SKM-1 treated with dmso at 0.1 percent for 144 hours (cell line): ENCODE measurements around the gene CALHM3.
A peak's percentile ranks its signal among the peaks of the same experiment; 100 is the strongest.

ENCODE experiments used
- DNase-seq: peaks from one replicate; lab custom pipeline; 2025; ENCODE audit not compliant: unreplicated experiment; lab: John Stamatoyannopoulos, UW

Gene CALHM3

DNA sequence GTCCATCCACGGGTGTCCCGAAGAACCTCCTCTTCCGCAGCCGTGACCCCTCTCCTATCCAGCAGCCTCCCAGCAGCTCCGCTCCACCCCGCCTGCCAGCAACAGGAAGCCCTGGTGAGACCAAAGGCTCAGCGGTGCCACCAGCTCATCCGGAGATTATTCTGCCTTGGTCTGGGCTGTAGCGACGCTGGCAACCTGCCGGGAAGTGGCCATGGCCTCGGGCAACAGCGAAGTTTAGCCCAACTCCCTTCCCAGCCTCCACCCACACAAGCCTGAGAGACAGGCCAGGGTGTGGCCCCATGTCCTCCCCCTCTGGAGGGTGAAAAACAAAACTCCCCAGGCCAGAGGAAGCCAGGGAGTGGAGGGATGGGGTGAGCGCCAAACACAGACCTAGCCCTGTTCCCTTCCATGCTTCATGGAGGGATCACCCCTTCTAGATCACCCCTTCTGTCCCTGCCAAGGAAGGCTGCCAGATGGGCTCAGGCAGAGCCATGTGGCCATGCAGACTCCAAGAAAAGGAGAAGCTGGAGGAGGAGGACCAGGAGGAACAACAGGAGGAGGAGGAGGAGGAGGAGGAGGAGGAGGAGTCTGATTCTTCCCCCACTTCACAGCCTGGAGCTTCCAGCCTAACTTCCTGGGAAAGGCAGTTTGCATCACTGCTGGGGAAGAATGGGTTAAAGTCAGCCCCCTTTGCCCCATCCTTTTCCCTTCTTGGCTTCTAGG lies 27.8 kb downstream of the CALHM3 start:
- no peak for DNase-seq

DNA sequence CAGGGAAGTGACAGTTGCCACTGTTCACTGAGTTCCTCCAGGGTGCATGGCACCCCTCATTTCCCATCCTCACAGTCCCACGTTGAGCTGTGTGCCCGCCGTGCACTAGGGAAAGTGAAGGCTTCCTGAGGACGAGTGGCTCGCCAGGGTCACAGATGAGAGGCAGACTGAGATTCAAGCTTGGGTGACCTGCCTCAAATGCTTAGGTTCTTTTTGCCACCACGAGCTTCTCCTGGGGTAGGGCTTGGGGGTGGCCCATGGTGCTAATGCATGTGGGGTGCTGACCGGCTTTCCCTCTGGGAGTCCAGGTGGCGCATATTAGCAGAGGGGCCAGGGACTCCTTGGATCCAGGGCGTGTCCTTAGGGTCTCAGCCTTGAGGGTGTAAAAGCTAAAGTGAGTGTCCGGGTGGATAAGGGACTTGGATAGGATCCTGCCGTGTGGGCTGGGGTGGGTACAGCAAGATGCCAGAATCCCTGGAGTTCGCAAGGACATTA lies 28.8 kb downstream of the CALHM3 start:
- DNase-seq = no peak

DNA sequence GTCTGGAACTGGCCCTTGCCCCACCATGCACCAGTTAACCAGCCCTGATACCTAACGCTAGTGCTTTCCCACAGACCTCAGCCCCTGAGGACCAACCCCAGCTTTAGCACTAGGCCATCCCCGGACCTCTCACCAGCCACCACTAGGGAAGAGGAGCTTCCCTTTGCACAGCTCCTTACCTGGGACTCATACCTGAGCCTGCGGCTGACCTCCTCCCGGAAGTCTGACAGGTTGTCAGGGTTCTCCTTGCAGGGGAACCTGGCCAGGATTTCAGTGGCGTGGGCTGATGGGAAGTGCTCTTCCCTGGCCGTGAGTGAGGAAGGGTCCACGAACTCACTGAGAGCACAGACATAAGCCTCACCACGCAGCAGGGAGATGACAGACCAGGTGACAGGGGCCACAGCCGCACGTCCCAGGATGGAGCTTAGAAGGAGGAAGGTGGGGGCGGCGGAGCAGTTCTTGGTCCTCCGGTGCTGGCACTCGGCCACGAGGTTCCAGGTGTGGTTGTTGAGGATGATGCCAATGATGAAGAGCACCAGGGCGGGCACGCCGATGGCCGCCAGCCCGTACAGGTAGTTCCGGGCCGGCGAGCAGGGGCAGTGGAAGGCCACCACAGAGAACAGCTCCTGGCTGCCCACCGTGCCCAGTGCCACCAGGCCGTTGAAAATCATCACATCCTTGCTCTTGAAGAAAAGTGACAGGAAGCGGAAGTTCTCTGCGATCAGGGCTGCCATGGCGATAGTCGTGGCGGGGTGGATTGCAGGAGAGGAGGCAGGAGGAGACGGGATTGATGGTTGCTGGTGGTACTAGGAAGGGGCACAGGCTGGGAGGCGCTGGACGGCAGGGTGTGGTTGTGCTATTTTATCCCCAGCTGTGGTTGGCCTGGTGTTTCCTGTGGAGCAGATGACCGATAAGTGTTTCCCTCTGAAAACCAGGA lies 29.6 kb downstream of the CALHM3 start:
- DNase-seq = no peak

DNA sequence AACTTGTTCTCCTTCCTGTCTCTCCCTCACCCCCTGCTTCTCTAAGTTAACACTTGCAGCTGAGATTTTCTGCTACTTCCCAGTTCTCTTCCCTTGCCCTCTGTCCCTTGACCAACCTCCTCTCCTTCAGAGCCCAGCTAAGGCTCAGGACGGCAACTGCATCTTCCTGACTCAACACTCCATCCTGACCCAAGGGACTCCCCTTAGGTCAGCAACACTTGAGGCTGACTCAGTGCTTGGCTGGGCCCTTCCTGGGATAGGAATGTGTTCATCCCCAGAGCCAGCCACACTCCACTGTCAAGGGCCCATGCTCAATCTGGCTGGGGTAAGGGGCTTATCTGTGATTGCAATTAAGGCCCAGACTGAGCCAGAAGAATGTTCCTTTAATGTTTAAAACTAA lies 30.3 kb downstream of the CALHM3 start:
- no peak for DNase-seq

DNA sequence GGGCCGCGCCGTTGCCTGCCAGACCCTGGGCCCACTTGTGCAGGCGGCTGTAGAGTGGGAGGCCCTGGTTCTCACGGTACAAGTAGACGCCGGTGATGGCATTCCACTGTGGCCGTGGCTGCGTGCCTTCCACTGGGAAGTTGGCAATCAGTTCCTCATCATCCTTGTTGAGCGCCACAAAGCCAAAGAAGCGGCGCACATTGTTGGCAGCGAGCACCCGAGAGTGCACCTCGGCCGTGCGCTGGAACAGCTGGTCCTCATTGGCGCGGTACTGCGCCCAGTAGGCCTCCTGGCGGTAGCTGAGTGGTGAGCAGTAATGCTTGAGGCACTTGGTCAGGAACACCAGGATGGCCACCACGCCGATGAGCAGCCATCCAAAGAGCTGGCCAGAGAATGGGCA lies 31.9 kb downstream of the CALHM3 start:
- DNase-seq = no peak

DNA sequence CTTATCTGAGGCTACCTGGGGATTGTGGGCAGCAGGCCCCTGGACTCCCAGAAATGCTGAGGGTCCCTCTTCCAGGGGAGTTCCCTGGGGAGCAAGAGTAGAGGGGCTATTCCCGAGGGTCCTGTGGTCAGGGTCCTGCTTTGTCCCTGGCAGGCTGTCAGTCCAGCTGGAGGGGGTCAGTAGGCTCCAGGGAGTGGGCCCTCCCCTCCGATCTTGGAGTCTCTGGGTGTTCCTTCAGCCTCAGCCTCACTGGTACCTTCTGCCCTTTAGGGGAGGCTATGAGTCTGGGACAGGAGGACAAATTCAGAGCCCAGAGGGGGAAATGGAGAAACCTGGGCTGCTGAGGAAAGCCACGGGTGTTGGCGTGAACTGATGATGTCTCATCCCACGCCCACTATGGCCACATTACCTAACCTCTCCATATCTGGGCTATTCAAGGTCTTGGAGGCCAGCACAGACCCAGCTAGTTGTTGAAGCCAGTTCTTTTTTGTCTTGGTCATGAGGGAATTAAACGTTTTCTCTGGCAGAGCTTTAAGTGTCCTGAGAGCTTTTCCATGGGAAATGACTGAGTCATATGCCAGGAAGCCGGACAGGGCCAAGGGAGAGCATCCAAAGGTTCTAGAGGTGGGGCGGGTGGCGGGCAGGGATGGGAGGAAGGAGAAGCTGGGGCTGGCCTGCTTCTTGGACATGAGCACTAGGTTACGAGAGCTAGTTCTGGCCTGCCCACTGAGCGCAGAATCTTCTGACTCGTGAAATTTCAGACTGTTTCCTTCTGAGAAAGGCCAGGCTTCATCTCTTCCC lies 33.1 kb downstream of the CALHM3 start:
- no peak for DNase-seq

DNA sequence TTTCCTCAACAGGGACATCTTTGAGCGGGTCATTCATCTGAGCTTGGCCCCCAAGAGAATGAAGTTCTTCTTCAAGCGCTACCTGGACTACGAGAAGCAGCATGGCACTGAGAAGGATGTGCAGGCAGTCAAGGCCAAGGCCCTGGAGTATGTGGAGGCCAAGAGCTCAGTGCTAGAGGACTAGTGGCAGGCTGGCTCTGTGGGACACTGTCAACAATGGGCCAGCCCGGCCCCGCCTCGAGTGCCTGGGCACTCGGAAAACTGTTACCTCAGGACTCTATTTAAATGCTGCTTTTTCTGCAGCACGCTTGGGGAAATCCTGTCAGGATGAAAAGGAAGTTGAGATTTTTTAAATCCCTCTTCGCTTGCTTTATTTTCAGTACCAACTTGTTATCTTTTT lies 33.7 kb downstream of the CALHM3 start:
- no peak for DNase-seq

DNA sequence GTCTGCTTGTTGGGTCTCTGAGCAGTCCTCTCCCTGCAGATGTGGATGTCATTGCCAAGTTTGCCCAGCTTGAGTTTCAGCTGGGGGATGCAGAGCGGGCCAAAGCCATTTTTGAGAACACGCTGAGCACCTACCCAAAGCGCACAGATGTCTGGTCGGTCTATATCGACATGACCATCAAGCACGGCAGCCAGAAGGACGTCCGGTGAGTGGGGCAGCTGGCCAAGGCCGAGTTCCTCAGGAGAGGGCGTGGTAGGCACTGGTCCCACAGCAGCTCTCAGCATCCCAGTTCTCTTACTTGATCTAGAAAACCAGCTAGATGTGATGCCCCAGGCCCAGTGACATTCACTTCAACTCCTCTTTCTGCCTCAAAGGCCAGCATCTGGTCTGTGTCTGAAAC lies 34.6 kb downstream of the CALHM3 start:
- DNase-seq = no peak

DNA sequence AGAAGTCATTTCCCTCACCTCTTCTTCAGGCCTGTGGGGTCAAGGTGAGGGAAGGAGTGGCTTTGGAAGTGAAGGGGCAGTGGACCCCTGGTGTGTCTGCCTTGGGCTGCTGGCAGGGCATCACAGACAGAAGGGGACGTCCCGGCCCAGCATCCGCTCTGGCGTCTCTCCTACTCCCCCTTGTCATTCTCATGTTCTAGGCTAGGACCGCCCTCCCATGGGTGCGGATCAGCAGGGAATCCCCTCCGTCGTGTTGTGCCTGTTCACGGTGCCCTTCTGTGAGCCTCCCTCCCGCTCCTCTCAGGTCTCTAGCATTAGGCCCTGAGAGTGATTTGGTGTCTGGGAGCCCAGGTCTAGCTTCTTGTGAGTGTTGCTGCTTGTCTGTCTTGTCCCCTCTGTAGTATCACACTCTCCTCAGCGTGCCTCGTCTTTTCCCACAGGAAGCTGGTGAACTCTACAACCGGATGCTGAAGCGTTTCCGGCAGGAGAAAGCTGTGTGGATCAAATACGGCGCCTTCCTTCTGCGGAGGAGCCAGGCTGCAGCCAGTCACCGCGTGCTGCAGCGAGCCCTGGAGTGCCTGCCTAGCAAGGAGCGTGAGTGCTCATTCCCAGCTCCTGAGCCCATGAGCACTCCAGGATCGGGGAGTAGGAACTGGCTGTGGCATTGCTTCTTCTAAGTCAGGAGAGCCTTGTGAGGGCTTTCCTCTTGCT lies 35.4 kb downstream of the CALHM3 start:
- no peak for DNase-seq

DNA sequence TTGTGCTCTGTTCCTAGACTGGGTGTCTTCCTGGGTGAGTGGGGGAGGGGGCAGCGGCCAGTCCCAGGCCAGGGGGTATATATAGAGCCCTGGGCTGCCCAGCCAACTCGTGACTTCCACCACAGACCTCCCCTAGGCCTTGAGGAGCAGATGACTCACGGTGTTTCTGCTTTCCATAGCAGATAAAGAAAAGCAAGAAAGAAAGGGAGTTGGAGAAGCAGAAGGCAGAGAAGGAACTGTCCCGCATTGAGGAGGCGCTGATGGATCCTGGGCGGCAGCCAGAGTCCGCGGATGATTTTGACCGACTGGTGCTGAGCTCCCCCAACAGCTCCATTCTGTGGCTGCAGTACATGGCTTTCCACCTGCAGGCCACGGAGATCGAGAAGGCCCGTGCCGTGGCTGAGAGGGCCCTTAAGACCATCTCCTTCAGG lies 37.0 kb downstream of the CALHM3 start:
- DNase-seq = no peak

DNA sequence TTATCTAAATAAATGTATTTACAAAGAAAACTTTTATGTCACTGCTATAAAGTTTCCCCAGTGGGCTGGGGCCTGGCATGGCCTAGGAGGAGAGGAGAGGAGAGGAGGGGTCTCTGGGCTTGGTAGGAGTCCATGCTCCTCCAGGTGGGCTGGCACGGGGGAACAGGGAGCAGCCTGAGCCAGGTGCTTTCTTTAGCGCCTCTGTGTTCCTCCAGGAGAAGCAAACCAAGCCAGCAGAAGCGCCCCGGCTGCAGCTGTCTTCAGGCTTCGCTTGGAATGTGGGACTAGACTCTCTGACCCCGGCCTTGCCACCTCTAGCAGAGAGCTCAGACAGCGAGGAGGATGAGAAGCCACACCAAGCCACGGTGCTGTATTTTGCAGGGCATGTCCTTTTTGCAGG lies 37.4 kb downstream of the CALHM3 start:
- DNase-seq = no peak

DNA sequence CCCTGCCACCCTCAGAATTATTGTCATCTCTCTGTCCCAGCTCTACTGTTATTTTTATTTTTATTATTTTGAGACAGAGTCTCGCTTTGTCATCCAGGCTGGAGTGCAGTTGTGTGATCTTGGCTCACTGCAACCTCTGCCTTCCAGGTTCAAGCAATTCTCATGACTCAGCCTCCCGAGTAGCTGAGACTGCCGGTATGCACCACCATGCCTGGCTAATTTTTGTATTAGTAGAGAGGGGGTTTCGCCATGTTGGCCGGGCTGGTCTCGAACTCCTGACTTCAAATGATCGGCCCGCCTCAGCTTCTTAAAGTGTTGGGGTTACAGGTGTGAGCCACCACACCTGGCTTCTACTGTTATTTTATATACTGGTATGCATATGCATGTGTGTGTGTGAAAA lies 37.8 kb downstream of the CALHM3 start:
- DNase-seq = no peak

DNA sequence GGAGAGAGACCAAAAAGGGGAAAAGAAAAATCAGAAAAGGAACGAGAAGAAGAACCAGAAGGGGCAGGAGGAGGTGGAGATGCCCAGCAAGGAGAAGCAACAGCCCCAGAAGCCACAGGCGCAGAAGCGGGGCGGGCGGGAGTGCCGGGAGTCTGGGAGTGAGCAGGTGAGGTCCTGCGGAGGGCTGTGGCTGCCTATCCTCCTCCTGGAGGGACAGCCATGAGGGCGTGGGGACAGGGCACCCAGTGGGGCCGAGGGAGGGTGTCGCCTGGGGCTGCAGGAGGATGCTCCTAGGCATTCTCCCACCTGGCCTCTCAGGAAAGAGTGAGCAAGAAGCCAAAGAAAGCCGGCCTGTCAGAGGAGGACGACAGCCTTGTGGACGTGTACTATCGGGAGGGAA lies 38.6 kb downstream of the CALHM3 start:
- no peak for DNase-seq

DNA sequence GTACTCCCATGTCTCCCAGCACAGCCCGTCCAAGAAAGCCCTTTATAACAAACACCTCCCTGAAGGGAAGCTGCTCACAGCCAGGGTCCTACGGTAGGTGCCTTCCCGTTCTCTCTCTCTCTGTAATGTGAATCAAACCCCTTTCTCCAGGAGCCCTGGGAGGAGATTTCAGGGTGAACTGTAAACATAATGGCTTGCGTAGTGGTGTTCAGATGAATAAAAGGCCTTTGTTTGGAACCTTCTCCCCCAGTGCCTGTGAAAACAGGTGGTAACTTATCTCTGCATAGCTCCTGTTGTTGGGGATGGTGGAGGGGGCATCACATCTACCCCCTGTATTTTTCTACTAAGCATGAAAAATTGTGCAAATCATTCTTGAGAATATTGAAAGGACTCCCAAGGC lies 39.3 kb downstream of the CALHM3 start:
- no peak for DNase-seq

DNA sequence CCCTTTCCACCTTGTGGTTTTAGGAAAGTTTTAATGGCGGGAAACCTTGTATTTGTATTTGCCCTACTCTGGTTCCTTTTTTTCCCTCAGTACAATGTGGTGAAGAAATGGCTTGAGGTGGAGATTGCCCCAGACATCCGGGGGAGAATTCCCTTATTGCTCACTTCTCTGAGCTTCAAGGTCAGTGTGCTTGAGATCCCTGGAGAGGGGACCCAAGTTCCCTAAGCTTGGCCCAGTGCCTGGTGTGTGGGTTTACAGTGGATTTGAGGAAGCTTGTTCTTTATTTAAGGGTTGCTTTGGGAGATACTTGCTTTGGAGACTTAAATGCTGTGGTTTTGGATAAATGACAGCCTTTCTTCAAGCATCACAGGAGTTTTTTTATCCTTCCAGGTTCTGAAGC lies 45.2 kb downstream of the CALHM3 start:
- peak; percentile 62 for DNase-seq

DNA sequence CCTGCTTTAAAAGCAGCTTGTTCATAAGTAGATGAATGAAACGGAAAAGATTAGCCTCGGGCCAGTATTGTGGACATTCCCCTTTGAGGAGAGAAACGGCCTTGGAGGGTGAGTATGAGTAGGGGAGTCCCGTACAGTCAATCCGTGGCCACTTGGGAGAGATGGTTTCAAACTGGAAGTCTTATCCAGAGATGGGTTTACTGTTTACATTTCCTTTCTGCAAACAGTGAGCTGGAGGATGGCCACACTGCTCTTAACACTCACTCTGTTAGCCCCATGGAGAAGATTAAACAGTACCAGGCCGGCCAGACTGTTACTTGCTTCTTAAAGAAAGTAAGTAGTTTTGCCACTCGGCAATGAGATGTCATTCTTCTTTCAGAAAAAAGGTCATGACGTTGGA lies 47.1 kb downstream of the CALHM3 start:
- no peak for DNase-seq

DNA sequence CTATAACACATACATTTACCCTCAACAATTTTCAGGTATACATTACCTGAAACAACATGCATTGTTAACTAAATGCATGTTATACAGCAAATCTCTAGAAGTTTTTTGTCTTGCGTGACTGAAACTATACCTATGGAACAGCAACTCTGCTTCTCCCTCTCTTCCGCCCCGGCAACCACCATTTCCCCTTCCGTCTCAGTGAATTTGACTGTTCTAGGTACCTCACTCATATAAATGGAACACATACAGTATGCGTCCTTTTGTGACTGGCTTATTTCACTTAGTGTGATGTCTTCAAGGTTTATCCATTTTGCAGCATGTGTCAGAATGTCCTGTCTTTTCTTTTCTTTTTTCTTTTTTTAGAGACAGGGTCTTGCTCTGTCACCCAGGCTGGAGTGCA lies 49.4 kb downstream of the CALHM3 start:
- DNase-seq = no peak

DNA sequence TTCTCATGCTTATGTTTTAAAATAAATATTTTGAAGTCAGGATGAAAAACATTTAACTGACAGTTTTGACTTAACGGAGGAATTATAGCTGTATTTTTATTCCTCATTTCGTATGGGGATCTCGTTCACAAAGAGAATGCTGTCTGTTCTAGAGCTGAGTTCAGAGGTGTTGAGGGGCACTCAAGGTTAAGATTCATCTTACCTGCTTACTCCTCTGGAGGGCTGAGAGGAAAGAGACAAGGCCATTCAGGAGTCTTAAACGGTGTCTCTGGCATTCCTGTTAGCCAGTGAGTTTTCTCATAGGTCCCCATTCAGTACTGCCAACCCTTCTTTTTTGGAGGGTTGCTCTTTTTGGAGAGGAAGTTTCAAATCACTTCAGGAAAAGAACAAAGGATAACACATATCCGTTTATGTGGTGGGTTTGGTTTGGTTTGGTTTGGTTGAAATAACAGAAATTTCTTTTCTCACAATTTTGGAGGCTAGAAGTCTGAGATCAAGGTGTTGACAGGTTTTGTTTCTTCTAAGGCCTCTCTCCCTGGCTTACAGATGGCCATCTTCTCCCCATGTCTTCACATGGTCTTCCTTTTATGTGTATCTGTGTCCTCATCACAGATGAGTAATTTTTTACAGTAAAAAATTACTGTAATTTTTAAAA lies 49.9 kb downstream of the CALHM3 start:
- no peak for DNase-seq

DNA sequence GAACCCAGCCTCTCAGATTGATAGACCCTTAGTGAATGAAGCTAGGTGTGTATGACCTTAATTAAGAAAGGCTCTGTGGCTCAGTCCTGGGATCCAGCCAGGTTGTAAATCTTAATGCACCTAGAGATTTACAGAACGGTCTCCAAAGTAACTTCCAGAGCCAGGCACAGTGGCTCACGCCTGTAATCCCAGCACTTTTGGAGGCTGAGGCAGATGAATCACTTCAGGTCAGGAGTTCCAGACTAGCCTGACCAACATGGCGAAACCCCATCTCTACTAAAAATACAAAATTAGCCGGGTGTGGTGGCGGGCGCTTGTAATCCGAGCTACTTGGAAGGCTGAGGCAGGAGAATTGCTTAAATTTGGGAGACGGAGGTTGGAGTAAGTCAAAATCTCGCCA lies 51.2 kb downstream of the CALHM3 start:
- DNase-seq = no peak

DNA sequence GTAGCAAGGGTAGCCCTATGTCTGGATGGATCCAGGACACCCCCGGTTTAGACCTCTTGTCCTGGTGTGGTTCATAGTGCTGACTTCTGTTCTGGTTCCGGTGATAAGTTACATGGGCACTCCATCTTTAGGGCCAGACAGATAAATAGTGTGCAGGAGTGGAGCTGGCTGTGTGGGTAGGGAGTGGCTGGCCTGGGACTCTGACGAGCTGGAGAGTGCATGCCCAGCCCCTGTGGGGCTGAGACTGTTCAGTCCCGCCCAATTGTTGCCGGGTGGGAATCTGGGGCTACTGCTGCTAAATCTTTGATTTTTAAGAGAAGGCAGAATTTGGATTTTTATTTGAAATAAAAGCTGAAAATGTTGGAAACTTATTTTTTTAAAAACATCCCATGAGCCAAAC lies 55.3 kb downstream of the CALHM3 start:
- no peak for DNase-seq
